Retina (tissue), 1 donor: ENCODE results near the gene SKAP1.
"Not testable (repeated sequence)": the region's sequence is repeated elsewhere in the genome, so short reads cannot be mapped to it uniquely, and the experiment has no call there.

Source experiments
- DNase-seq: peaks from one replicate; pipeline ENCODE4 v3.0.0-alpha.2; 2016

Gene SKAP1

GRCh38 chr17:48314716-48315115 lies 115.3 kb downstream of the SKAP1 start:
- DNase-seq, result no peak

GRCh38 chr17:48313096-48313755 lies 116.8 kb downstream of the SKAP1 start:
- DNase-seq, result no peak

GRCh38 chr17:48311324-48311723 lies 118.7 kb downstream of the SKAP1 start:
- no peak for DNase-seq

- DNase-seq, result peak; percentile 73
Observed at GRCh38 chr17:48310748-48311213, 119.2 kb downstream of the SKAP1 start.

GRCh38 chr17:48308581-48308980 lies 121.4 kb downstream of the SKAP1 start:
- no peak for DNase-seq

- peak; percentile 28 for DNase-seq
Observed at GRCh38 chr17:48307814-48308411, 122.1 kb downstream of the SKAP1 start.

GRCh38 chr17:48307255-48307654 lies 122.8 kb downstream of the SKAP1 start:
- no peak for DNase-seq

- DNase-seq, result no peak
Observed at GRCh38 chr17:48301002-48301401, 129.0 kb downstream of the SKAP1 start.

- no peak for DNase-seq
Observed at GRCh38 chr17:48299760-48300159, 130.3 kb downstream of the SKAP1 start.

- DNase-seq, result no peak
Observed at GRCh38 chr17:48297825-48298224, 132.2 kb downstream of the SKAP1 start.

GRCh38 chr17:48296453-48296852 lies 133.6 kb downstream of the SKAP1 start:
- no peak for DNase-seq

- DNase-seq, result no peak
Observed at GRCh38 chr17:48295362-48296288, 134.4 kb downstream of the SKAP1 start.

- no peak for DNase-seq
Observed at GRCh38 chr17:48294806-48295361, 135.1 kb downstream of the SKAP1 start.

- DNase-seq, result peak; percentile 16
Observed at GRCh38 chr17:48294020-48294805, 135.8 kb downstream of the SKAP1 start.

GRCh38 chr17:48293319-48294019 lies 136.5 kb downstream of the SKAP1 start:
- no peak for DNase-seq

GRCh38 chr17:48290378-48290777 lies 139.6 kb downstream of the SKAP1 start:
- DNase-seq, result no peak

GRCh38 chr17:48286917-48287316 lies 143.1 kb downstream of the SKAP1 start:
- not testable (repeated sequence) for DNase-seq

GRCh38 chr17:48285614-48286013 lies 144.4 kb downstream of the SKAP1 start:
- no peak for DNase-seq

- no peak for DNase-seq
Observed at GRCh38 chr17:48283907-48284306, 146.1 kb downstream of the SKAP1 start.

- no peak for DNase-seq
Observed at GRCh38 chr17:48283411-48283810, 146.6 kb downstream of the SKAP1 start.

GRCh38 chr17:48282303-48282702 lies 147.7 kb downstream of the SKAP1 start:
- no peak for DNase-seq
